HL-60/S4 (cell line): ENCODE results near the gene PTOV1.

Source experiments
- in situ Hi-C: fragments of 300-500 bp; cut with MboI; formaldehyde crosslinking; loops from 2 replicates; pipeline ENCODE4 v1.14.3; 2022; ENCODE audit warnings: low sequenced_read_pairs

Gene PTOV1

DNA sequence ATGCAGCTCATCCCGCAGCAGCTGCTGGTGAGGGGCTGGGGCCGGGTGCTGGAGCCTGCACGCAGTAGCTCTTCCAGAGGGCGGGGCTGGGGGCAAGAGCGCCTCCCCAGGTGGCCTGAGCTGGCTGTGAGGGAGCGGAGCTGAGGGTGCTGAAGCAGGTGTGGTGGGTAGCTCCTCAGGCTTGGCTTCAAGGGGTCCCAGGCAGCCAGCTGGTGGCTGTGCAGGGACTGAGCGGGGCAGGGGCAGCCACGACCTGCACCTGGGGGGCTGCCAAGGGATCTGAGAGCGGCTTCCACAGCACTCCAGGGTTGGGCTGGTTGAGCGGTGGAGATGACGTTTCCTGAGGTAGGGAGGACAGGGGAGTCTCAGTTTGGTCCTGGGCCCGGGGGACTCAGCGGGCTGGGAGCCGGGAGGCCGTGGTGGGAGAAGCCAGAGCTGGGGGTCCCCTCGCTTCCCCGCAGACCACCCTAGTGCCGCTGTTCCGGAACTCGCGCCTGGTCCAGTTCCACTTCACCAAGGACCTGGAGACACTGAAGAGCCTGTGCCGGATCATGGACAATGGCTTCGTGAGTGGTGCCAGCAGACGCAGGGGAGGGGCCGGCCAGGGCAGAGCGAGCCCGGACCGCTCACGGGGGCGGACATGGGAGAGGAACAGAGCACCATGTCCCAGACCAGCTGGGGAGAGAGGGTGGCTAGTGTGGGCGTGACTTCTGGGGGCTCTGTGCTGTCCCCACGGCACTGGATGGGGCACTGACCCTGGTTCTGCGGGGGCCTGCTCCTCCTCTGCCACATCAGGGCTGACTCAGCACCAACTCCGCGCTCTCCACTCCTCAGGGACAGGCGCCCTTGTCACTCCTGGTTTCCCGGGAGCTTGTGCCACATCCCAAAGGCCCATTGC lies 7.4 kb downstream of the PTOV1 start:
- in situ Hi-C loops: no loop called here

DNA sequence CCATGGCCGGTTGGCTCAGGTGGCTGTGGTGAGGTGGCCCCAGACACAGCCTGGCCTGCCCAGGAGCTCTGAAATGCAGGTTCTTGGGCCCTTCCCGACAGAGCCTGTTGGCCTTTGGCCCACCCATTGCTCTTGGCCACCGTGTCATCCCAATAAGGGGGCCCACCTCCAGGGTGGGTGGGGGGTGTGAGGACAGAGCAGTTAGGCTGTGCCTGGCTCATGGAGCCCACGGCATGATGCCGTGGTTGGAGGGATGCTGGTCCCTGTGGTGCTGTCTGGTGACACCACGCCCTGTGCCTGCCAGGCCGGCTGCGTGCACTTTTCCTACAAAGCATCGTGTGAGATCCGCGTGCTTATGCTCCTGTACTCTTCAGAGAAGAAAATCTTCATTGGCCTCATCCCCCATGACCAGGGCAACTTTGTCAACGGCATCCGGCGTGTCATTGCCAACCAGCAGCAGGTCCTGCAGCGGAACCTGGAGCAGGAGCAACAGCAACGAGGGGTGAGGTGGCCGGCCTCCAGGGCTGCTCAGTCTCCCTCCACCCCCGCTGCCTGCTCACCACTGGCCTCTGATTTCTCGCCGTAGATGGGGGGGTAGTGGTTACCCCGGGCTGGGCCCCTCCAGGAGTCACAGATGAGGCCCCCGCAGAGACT lies 8.8 kb downstream of the PTOV1 start:
- in situ Hi-C loops: no loop called here

DNA sequence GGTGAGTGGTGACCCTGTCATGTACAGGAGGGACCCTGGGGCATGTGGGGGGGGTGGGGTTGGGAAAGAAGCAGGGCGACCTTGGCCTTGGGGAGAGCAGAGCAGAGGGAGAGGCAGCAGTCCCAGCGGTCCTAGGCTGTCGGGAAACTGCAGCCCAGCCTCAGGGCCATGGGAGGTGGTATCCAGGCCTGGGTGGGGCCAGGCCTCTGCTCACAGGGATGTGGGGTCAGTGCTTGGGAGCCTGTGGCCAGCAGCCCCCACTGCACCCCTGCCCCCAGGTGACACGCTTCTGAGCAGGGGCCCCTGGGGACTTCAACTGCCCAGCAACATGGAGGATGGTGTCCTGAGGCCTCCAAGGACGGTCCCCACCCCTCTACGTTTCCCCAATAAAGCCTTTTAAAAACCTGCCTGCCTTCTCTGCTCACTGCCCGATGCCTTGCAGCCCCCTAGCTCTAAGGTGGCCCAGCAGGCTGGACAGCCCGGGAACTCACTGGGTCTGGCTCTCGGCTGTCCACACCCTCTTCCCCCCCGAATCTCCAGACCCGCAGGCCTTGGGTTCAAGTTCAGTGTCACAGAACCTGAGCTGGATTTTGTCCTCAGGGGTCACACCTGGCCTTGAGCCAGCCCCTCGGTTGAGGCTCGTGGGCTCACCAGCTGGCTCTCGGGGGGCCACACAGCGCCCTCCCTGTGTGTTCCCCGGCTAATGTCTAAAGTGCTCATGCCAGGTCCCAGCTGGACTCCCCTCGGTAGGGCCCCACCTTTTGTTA lies 9.6 kb downstream of the PTOV1 start:
- in situ Hi-C loops: no loop called here

DNA sequence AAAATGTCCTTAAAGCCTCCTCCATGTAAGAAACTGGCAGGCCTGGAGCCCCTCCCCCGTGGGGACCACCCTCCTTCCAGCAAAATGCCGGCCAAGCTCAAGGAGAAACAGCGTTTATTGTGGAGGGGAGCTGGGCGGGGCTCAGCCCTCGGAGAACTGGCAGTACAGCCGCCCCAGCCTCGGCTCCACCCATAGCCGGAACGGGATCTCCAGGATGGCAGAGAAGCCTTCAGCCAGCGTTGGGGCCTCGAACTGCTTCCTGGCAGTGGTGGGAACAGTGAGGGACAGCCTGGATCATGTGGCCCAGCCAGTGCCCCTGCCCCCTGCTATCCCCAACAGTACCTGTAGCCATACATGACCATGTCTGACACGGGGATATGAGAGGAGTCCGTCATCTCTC lies 10.1 kb downstream of the PTOV1 start:
- in situ Hi-C loops: no loop called here

DNA sequence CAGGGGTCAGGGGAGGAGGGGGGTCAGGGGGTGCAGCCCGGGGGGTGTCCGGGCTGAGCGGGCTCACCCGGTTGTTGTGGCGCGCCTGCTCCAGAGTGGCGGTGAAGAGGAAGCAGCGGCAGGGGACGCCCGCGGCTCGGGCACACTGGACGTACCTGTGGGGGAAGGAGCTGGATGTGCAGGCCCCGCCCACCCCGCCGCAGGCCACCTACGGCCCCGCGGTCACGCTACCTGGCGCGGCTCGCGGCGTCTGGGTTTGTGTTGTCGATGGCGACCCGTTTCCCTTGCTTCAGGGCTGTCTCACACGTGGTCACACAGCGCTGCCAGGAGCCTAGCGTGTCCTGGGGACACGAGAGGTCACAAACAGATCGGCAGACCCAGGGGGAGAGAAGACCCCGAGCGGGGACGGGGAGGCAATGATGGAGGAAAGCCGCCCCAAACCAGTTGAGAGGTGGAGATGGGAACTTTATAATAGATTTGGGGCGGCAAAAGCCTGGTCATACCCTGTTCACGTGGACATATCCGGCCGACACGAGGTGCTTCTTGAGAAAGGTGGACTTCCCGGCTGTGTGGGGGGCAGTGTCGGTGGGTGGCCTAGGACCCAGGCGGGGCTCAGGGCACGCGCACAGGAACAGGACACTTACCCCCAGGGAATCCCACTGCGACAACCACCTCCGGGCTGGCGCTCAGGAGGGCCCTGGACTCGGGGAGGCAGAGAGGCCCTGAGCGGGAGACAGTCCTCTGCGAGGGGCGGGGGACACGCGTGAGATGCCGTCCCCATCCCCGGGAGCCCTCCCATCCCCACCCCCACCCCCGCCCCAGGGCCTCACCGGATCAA lies 10.8 kb downstream of the PTOV1 start:
- in situ Hi-C loops: no loop called here

DNA sequence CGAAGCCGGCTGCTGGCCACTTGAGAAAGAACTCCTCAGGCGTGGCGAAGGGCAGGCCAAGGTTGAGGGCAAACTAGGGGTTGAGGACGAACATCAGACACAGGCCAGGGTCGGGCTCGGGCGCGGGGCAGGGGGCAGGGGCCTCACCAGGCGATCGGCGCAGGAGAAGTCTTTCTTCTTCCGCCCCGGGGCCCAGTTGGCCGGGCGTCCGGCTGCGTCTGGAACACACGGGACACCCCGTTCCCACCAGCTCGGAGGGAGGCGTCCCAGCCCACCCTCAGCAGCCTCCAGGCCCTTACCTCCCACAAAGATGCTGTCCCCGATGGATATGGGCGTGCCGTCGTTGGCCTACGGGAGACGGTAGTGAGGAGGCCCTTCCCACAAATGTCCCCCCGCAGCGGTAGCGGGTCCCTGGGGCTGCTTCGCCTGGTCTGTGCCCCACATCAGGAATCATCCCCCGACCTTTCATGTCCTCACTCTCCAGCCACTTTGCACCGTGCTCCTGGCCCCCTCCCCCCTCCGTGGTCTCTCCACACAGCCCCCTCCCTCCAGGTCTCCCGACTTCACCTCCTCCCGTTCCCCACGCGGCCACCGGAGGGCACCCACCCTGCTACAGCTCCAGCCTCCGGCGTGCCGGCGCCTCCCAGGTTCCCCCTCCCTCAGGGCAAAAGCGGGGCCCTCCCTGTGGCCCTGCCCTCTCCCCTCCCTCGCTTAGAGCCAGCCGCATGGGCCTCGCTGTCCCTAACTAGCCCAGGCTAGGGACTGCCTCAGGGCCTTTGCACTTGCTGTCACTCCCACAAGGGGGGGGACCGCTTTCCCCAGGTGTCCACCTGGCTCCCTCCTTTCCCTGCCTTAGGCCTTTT lies 11.7 kb downstream of the PTOV1 start:
- in situ Hi-C loops: no loop called here

DNA sequence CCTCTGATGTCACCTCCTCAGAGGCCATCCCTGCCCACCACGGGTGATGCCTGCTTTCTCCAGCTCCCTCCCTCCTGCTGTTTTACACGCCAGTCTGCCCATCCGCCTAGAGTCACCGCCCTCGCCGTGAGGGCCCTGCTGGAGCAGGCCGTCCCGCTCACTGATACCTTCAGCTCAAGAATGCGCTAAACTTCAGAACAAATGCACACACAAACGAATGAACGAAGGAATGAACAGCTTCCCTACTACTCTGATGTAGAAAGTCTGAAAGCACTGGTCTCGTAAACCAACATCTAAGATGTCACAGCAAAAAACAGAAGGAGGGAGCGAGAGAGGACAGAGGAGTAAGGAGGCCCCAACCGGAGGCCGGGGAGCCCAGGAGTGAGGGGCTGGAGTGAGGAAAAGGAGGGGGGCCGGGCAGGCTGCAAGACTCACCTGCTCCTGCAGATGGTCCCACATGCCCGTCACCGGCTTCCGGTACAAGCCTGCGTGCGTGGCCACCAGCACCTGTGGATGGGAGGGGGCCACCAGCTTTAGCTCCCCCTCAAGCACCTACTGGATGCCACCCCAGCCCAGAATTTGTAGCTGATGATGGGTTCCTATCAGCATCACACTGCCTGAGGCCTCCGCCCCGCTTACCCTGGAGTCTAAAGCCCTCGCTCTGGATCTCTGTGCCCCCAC lies 12.4 kb downstream of the PTOV1 start:
- in situ Hi-C loops: no loop called here

DNA sequence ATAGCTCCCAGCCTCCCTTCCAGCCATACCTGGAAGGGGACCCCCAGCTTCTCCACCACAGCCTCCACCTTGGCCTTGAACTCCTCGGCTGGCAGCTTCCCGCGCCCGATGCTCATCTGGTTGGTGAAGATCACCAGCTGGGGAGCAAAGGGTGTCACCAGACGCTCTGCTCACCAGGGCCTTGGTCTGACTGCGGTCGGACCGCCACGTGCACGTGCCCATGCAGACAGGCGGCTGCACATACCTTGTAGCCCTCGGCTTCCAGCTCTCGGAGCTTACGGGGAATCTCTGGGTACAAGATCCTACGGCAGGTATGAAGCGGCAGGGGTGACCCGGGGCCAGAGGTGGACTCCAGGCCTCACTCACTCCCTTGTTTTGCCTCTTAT lies 13.0 kb downstream of the PTOV1 start:
- in situ Hi-C loops: no loop called here

DNA sequence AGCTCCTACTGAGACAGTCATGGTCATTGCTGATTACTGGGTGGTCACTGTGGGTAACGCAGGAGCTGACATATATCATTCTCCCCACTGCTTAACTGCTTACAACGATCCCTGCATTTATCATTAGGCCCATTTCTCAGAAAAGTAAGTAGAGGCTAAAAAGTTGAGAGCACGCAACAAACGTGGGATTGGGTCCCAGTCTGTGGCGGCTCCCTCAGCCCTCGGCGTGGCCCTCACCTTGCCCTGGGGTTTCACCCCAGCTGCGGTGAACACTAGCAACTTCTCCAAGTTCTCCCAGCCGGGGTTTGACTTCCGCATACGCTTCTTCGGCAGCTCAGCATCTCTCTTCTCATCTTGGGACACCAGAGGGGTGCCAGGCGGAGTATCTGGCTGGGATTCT lies 13.9 kb downstream of the PTOV1 start:
- in situ Hi-C loops: no loop called here

DNA sequence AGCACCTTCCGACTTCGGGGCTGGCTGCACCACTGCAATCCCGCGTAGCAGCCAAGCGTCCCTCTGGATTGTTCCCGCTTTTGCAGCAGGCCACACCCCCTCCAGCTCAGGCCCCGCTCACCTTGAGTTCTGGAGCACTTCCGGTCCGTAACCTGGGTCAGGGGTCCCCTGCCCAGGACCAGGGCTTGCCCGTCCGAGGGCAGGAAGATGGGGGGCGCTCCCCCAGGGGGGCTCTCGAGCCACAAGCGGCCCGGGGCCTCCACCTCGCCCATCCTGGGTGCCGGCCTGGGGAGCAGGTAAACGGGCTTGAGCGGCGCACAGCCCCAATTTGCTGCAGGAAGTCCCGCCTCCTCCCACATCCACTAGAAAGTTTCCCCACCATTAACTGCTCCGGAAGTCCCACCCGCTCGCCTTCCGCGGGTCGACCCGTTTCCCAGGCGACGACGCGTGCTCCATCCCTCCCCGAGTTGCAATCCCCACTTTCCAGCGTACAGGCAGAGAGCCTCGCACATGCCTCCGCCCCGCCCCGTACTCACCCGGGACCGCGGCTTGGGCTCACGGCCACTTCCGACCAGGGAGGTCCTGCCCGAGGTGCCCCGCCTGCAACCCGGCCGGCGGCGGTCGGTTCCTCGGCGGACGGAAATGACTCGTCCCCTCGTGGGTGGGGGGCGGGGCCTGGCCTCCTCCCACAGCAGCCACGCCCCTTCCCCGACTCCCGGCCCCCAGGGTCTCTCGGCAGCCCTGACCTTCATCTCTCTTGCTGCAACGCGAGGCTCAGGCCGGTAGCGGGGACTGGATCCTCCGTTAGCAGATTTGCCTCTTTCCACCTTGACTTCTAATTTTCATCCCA lies 16.2 kb downstream of the PTOV1 start, which contains the start of gene PNKP:
Gene PNKP, minus strand, starts transcription at position 644 of the 850 bp plus-strand sequence. Its CDS starts 372 bp downstream, at position 272.
- in situ Hi-C loops: no loop called here

DNA sequence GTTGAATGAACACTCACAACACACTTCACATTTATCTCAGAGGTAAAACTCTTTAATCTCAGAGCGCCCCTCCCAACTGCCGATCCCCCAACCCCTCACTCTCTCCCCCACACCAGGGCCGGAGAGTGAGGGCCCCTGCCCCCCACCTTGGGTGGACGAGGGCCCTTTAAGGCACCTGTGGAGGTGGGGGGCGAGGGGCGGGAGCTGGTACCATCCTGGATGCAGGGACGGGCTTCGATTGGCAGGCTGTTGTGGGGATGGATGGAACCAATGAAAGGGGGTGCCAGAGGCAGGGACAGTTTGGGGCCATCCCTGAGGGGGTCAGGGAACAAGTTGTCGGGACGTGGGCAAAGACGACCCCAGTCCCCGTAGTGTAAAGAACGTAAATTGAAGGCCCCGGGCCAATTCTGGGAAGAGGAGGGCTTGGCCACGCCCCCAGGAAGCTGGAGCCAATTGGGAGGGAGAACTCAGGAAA lies 18.1 kb downstream of the PTOV1 start:
- in situ Hi-C loops: no loop called here

DNA sequence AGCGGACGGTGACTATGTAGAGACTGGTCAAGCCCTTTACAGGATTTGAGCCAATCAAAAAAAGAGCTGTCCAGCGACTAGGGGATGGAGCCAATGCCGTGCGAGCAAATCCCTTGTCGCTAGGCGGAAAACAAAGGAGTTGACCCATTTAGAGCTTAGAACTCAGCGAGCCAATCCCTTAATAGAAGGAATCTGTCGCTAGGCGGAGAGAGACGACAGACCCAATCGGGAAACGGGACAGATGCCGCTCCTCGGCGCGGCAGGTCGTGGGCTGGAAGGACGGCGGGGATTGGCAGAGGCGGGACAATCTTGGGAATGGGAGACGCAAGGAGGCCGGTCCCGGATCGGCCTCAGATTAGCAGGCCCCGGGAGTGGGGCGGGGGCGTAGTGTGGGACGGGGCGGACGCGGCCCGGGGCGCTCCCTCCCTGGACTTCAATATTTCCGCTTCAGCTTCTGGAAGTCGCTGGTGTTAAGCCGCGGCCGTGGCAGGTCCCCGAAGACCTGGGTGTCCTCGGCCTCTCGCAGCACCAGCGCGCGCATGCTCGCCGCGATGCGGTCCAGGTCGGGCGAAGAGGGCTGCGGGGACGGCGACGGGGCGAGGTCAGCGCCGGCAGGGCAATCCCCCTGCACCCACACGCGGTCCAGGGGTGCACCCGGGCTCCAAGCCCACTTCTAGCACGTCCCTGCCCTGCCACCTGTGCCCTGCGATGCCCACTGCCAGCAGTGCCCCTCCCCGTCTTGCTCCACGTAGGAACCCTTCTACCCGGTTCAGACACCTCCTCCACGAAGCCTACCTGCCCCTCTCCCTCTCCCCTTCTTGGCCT lies 18.7 kb downstream of the PTOV1 start:
- in situ Hi-C loops: no loop called here

DNA sequence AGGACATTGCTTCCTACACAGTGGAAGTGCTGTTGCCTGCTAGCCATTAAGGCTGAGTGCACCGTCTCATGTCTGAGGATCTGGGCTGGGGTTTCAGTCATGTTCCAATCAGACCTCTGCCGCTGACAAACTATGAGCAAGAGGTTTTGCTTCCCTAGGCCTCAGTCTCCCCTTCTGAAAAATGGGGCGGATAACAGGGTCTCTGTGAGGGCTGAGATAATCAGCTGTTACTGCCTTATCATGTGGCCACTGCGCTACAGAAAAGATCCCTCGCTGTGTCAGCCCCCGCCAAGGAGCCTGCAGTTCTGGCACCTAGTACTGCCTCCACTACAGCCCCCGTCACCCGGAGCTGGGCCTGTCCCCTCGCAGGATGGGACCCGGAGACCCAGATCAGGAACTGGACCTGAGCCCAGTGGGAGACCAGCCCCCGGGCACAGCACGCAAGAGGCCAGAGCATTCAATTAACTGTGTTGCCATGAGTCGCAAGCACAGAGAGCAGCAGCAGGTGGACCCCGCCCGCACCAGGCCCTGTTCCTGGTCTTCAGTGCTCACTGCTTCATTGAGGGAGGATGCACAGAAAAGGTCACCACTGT lies 19.4 kb downstream of the PTOV1 start:
- in situ Hi-C loops: no loop called here

DNA sequence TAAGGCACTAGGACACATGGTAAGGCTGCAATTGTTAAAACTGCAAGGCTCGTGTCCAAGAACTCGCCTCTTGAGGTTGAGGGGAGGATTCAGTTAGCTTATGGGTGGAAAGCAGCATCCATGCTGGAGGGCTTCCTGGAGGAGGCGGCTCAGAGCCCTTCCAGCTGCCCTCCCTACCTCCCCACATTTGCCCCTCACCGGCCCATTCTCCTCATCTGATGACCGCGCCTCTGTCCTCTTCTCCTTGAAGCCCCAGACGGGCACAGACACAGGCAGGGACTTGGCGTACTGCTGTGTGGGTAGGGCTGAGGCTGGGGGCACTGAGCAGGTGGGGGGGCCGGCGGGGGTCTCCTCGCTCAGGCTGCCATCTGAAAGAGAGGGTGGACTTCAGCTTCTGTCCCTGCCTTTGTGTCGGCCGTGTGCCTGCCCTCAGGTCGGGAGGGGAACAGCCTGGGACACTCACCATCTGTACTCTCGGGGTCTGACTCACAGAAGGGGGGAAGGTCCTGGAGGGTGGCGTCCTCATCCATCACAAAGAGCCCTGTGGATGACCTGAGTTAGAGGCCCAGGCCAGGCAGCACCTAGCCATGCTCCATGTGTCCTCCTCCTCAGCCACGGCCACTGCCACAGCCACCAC lies 20.5 kb downstream of the PTOV1 start:
- in situ Hi-C loops: no loop called here

DNA sequence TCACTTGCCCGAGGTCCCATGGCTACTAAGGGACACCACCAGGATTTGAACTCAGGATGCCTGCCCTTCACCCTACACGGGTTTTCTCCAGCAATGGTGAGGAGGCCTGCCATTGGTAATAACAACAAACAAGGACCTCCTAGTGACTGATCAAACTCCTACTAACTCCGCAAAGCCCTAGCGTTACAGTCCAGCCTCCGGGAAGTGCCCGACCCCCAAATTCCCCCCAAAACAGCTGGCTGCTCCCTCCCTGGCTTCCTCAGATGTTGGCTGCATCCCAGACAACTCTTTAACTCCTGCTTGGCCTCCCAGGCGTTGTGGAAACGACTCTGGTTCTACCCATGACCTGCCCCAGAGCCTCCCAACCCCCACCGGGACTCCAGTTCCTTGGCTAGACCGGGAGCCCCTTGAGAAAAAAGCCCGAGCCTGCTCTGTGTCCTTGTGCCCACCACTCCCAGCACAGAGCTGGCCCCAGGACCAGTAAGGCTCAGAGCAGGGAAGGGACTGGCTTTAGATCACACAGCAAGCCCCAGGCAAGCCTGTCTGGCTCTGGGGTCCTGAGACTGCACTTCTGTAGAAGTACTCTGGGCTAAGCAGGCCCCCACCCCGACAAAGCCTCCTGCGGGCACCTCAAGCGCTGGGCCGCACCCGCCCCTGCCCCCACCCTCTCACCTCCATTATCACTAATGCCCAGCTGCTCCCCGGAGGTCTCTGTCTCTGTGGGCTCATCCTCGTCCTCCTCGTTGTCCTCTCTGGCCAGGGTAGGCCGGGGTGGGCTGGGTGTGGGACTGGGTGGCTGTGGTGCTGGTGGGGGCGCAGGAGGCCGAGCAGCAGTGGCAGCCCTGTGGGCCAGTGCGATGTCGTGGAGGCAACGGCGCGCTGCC lies 21.5 kb downstream of the PTOV1 start:
- in situ Hi-C loops: no loop called here
